Measurements from ENCODE around the gene IFTAP. TPM values are rescaled to one million over a fixed set of nuclear protein-coding genes. Genes with fewer than 3 reads are reported as not detected.

The IFTAP gene
- total RNA-seq, 2 experiments from 2014 or later = not detected

GRCh38 chr11:36557991-36558390 lies 36.3 kb upstream of the IFTAP start:
- H3K4me3 ChIP-seq (ENCODE audit: low read depth, low read length, poor library complexity, severe bottlenecking) = no peak overlapping the region
- H2AFZ ChIP-seq (ENCODE audit: low read length) = no peak overlapping the region

GRCh38 chr11:36558571-36559413 lies 35.5 kb upstream of the IFTAP start:
- Histone ChIP-seq H2AFZ (ENCODE audit: low read length) (no peak overlapping the region), H4K20me1 (ENCODE audit: insufficient read depth, low read length) (no peaks in the 10 kb centered on the region), H3K4me2 (ENCODE audit: low read length) (no peak overlapping the region), H3K27ac (ENCODE audit: low read depth, low read length, poor library complexity, severe bottlenecking) (no peak overlapping the region), H3K9me3 (ENCODE audit: low read length) (no peaks in the 10 kb centered on the region), H3K4me3 (ENCODE audit: low read depth, low read length, poor library complexity, severe bottlenecking) (no peak overlapping the region), H3K9me2 (ENCODE audit: insufficient read depth, low read length) (no peaks in the 10 kb centered on the region), H3K79me2 (ENCODE audit: insufficient read depth, low read depth, low read length) (no peaks in the 10 kb centered on the region), H3K4me1 (ENCODE audit: insufficient read depth, low read length, poor library complexity, severe bottlenecking) (no peaks in the 10 kb centered on the region), H3K36me3 (ENCODE audit: insufficient read depth, low read length) (no peaks in the 10 kb centered on the region)
- ChIA-PET CTCF (ENCODE audit: unreplicated experiment) (no interaction called here), POLR2A (no interaction called here)
- TF ChIP-seq EZH2phosphoT487 (IDR thresholded peaks at IDR 0.05; ENCODE audit: borderline replicate concordance, low read depth, low read length) = no peak
- TF ChIP-seq CTCF (conservative IDR thresholded peaks at IDR 0.05; ENCODE audit: low read length) = no peak
- no peak for DNase-seq (ENCODE audit: low spot score)
- no TSS peak for BruUV-seq (replicated peaks)
- intact Hi-C loops (cut with micrococcal nuclease; ENCODE audit: unreplicated experiment) = no loop called here

More at GRCh38 chr11:36557991-36558390, 36.3 kb upstream of the IFTAP start:
- H3K79me2 ChIP-seq (ENCODE audit: insufficient read depth, low read depth, low read length) = no peaks in the 10 kb centered on the region
- POLR2A ChIA-PET = no interaction called here
- CTCF ChIA-PET (ENCODE audit: unreplicated experiment) = no interaction called here
- DNase-seq (ENCODE audit: low spot score) = no peak
- H4K20me1 ChIP-seq (ENCODE audit: insufficient read depth, low read length) = no peaks in the 10 kb centered on the region
- H3K27ac ChIP-seq (ENCODE audit: low read depth, low read length, poor library complexity, severe bottlenecking) = no peak overlapping the region
- intact Hi-C loops (cut with micrococcal nuclease; ENCODE audit: unreplicated experiment) = no loop called here
- H3K9me3 ChIP-seq (ENCODE audit: low read length) = no peaks in the 10 kb centered on the region
- no peaks in the 10 kb centered on the region for H3K9me2 ChIP-seq (ENCODE audit: insufficient read depth, low read length)
- H3K4me1 ChIP-seq (ENCODE audit: insufficient read depth, low read length, poor library complexity, severe bottlenecking) = no peaks in the 10 kb centered on the region
- no TSS peak for BruUV-seq (replicated peaks)
- TF ChIP-seq CTCF (conservative IDR thresholded peaks at IDR 0.05; ENCODE audit: low read length) = no peak
- TF ChIP-seq EZH2phosphoT487 (IDR thresholded peaks at IDR 0.05; ENCODE audit: borderline replicate concordance, low read depth, low read length) = no peak
- H3K4me2 ChIP-seq (ENCODE audit: low read length) = no peak overlapping the region
- H3K36me3 ChIP-seq (ENCODE audit: insufficient read depth, low read length) = no peaks in the 10 kb centered on the region

Data from OCI-LY7 (cell line).